Measurements from ENCODE around the gene DUSP16.

The DUSP16 gene

DNA sequence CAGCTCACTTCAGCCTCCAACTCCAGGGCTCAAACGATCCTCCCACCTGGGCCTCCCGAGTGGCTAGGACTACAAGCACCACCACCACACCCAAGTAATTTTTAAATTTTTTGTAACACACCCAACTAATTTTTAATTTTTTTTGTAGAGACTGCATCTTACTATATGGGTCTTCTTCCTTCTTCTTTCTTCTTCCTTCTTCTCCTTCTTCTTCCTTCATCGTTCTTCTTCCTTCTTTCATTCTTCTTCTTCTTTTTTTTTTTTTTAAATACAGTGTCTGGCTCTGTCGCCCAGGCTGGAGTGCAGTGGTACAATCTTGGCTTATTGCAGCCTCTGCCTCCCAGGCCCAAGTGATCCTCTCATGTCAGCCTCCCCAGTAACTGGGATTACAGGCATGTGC, 48.0 kb upstream of the DUSP16 start:
- no peak for DNase-seq (ENCODE audit: low read depth in 1 of 2, low spot score in 1 of 2)
- TF ChIP-seq POLR2AphosphoS5 (IDR thresholded peaks at IDR 0.05; ENCODE audit: low read depth) (no peak), SPI1 (IDR thresholded peaks at IDR 0.05; ENCODE audit: borderline replicate concordance, low read depth) (no peak), GABPA (IDR thresholded peaks at IDR 0.05; ENCODE audit: low read depth) (no peak)
- TF ChIP-seq, protein P1, sequence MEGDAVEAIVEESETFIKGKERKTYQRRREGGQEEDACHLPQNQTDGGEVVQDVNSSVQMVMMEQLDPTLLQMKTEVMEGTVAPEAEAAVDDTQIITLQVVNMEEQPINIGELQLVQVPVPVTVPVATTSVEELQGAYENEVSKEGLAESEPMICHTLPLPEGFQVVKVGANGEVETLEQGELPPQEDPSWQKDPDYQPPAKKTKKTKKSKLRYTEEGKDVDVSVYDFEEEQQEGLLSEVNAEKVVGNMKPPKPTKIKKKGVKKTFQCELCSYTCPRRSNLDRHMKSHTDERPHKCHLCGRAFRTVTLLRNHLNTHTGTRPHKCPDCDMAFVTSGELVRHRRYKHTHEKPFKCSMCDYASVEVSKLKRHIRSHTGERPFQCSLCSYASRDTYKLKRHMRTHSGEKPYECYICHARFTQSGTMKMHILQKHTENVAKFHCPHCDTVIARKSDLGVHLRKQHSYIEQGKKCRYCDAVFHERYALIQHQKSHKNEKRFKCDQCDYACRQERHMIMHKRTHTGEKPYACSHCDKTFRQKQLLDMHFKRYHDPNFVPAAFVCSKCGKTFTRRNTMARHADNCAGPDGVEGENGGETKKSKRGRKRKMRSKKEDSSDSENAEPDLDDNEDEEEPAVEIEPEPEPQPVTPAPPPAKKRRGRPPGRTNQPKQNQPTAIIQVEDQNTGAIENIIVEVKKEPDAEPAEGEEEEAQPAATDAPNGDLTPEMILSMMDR (IDR thresholded peaks at IDR 0.05; ENCODE audit: insufficient read depth, low read length): no peak
- TF ChIP-seq, protein P2, sequence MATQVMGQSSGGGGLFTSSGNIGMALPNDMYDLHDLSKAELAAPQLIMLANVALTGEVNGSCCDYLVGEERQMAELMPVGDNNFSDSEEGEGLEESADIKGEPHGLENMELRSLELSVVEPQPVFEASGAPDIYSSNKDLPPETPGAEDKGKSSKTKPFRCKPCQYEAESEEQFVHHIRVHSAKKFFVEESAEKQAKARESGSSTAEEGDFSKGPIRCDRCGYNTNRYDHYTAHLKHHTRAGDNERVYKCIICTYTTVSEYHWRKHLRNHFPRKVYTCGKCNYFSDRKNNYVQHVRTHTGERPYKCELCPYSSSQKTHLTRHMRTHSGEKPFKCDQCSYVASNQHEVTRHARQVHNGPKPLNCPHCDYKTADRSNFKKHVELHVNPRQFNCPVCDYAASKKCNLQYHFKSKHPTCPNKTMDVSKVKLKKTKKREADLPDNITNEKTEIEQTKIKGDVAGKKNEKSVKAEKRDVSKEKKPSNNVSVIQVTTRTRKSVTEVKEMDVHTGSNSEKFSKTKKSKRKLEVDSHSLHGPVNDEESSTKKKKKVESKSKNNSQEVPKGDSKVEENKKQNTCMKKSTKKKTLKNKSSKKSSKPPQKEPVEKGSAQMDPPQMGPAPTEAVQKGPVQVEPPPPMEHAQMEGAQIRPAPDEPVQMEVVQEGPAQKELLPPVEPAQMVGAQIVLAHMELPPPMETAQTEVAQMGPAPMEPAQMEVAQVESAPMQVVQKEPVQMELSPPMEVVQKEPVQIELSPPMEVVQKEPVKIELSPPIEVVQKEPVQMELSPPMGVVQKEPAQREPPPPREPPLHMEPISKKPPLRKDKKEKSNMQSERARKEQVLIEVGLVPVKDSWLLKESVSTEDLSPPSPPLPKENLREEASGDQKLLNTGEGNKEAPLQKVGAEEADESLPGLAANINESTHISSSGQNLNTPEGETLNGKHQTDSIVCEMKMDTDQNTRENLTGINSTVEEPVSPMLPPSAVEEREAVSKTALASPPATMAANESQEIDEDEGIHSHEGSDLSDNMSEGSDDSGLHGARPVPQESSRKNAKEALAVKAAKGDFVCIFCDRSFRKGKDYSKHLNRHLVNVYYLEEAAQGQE (IDR thresholded peaks at IDR 0.05; ENCODE audit: insufficient replicate concordance, low read depth): no peak
- peak overlapping the region; percentile 81 for H3K27ac ChIP-seq (replicated peaks)
- H3K4me3 ChIP-seq (replicated peaks; ENCODE audit: insufficient read depth, low read length): peak overlapping the region; percentile 97; the same call in 1 of the 2 replicates
- no peaks in the 10 kb centered on the region for H3K27me3 ChIP-seq (ENCODE audit: insufficient read depth, poor library complexity, severe bottlenecking)

DNA sequence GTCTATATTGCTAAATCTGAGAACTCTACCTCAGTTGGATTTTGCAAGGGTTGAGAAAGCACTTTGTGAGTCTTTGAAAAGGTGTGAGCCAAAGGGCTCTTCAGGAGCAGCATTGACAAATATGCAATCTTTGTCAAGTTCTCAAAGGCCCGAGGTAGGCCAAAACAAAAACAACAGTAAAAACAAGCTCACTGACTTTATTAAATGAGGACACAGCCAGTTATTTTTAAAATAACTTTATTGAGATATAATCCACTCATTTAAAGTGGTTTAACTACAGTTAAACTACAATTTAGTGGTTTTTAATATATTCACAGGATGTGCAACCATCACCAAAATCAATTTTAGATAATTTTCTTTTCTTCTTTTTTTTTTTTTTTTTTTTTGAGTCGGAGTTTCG, 47.0 kb upstream of the DUSP16 start:
- no peak overlapping the region for H3K27ac ChIP-seq (replicated peaks)
- H3K27me3 ChIP-seq (ENCODE audit: insufficient read depth, poor library complexity, severe bottlenecking): no peaks in the 10 kb centered on the region
- TF ChIP-seq, protein P2 (IDR thresholded peaks at IDR 0.05; ENCODE audit: insufficient replicate concordance, low read depth): no peak
- TF ChIP-seq SPI1 (IDR thresholded peaks at IDR 0.05; ENCODE audit: borderline replicate concordance, low read depth) (no peak), POLR2AphosphoS5 (IDR thresholded peaks at IDR 0.05; ENCODE audit: low read depth) (no peak), GABPA (IDR thresholded peaks at IDR 0.05; ENCODE audit: low read depth) (no peak)
- TF ChIP-seq, protein P1 (IDR thresholded peaks at IDR 0.05; ENCODE audit: insufficient read depth, low read length): no peak
- no peak for DNase-seq (ENCODE audit: low read depth in 1 of 2, low spot score in 1 of 2)
- no peak overlapping the region for H3K4me3 ChIP-seq (replicated peaks; ENCODE audit: insufficient read depth, low read length)

DNA sequence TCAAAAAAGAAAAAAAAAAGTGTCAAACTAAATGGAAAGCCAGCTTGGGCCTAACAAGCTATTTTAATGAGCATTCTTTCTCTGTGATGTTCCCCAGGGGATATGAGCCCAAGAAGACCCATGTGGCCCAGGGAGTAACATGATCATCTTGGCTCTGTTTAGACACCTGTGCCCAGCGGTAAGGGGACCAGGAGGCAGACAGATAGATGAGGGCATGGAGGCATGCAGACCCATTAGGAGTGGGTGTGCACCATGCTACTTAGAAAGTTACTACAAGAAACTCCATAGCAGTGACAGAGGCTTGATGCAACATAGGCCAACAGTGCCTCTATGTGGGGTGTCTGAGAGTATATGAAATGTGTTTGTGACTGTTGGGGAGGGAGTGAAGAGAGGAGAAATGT, 45.9 kb upstream of the DUSP16 start:
- TF ChIP-seq, protein P1 (IDR thresholded peaks at IDR 0.05; ENCODE audit: insufficient read depth, low read length): no peak
- no peak for TF ChIP-seq GABPA (IDR thresholded peaks at IDR 0.05; ENCODE audit: low read depth)
- TF ChIP-seq, protein P2 (IDR thresholded peaks at IDR 0.05; ENCODE audit: insufficient replicate concordance, low read depth): no peak
- no peaks in the 10 kb centered on the region for H3K27me3 ChIP-seq (ENCODE audit: insufficient read depth, poor library complexity, severe bottlenecking)
- H3K27ac ChIP-seq (replicated peaks): no peak overlapping the region
- peak in 1 of 2 experiments; percentile 18 for DNase-seq (ENCODE audit: low read depth in 1 of 2, low spot score in 1 of 2)
- H3K4me3 ChIP-seq (replicated peaks; ENCODE audit: insufficient read depth, low read length): no peak overlapping the region
